ENCODE data around the gene STXBP1.

DNA sequence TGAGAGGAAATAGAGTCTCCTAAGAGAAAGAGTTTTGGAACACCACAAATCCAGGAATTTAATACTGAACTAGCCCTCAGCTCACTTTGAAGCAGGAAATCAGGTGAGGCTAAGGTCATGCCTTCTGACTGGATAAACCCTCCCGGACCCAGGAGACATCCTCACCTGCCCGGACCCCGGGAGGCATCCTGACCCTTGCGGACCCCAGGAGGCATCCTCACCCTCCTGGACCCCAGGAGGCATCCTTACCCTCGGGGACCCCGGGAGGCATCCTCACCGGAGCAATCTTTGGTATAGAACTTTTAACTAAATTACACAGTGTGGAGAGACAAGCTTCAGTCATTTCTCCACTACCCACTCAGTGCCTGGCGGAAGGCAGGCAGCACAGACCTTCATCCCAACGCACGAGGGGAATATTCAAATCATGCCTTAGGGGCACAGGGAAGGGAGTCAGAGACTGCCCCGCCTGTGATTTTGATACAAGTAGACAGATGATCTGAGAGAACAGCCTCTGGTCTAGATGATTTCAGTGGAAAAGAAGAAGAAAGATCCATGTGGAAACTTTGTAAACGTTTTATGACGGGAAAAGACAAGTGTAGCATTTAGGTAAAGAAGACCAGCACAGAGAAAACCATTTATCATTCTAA is 21.3 kb downstream of the STXBP1 start:
- TF ChIP-seq, protein P1, sequence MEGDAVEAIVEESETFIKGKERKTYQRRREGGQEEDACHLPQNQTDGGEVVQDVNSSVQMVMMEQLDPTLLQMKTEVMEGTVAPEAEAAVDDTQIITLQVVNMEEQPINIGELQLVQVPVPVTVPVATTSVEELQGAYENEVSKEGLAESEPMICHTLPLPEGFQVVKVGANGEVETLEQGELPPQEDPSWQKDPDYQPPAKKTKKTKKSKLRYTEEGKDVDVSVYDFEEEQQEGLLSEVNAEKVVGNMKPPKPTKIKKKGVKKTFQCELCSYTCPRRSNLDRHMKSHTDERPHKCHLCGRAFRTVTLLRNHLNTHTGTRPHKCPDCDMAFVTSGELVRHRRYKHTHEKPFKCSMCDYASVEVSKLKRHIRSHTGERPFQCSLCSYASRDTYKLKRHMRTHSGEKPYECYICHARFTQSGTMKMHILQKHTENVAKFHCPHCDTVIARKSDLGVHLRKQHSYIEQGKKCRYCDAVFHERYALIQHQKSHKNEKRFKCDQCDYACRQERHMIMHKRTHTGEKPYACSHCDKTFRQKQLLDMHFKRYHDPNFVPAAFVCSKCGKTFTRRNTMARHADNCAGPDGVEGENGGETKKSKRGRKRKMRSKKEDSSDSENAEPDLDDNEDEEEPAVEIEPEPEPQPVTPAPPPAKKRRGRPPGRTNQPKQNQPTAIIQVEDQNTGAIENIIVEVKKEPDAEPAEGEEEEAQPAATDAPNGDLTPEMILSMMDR (tag by site-specific recombination; IDR thresholded peaks at IDR 0.05) = no peak
- TF ChIP-seq, protein P2, sequence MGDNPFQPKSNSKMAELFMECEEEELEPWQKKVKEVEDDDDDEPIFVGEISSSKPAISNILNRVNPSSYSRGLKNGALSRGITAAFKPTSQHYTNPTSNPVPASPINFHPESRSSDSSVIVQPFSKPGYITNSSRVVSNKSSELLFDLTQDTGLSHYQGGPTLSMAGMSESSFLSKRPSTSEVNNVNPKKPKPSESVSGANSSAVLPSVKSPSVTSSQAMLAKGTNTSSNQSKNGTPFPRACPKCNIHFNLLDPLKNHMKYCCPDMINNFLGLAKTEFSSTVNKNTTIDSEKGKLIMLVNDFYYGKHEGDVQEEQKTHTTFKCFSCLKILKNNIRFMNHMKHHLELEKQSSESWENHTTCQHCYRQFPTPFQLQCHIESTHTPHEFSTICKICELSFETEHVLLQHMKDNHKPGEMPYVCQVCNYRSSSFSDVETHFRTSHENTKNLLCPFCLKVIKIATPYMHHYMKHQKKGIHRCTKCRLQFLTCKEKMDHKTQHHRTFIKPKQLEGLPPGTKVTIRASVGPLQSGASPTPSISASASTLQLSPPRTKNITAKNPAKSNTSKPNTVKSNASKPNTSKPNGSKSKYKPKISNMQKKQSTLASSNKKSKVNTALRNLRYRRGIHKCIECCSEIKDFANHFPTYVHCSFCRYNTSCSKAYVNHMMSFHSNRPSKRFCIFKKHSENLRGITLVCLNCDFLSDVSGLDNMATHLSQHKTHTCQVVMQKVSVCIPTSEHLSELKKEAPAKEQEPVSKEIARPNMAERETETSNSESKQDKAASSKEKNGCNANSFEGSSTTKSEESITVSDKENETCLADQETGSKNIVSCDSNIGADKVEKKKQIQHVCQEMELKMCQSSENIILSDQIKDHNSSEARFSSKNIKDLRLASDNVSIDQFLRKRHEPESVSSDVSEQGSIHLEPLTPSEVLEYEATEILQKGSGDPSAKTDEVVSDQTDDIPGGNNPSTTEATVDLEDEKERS (tag by site-specific recombination; IDR thresholded peaks at IDR 0.05) = no peak
- TF ChIP-seq ZNF146 (tag by site-specific recombination; IDR thresholded peaks at IDR 0.05) = no peak
- TF ChIP-seq ZNF785 (tag by site-specific recombination; IDR thresholded peaks at IDR 0.05) = no peak
- TF ChIP-seq, protein P3, sequence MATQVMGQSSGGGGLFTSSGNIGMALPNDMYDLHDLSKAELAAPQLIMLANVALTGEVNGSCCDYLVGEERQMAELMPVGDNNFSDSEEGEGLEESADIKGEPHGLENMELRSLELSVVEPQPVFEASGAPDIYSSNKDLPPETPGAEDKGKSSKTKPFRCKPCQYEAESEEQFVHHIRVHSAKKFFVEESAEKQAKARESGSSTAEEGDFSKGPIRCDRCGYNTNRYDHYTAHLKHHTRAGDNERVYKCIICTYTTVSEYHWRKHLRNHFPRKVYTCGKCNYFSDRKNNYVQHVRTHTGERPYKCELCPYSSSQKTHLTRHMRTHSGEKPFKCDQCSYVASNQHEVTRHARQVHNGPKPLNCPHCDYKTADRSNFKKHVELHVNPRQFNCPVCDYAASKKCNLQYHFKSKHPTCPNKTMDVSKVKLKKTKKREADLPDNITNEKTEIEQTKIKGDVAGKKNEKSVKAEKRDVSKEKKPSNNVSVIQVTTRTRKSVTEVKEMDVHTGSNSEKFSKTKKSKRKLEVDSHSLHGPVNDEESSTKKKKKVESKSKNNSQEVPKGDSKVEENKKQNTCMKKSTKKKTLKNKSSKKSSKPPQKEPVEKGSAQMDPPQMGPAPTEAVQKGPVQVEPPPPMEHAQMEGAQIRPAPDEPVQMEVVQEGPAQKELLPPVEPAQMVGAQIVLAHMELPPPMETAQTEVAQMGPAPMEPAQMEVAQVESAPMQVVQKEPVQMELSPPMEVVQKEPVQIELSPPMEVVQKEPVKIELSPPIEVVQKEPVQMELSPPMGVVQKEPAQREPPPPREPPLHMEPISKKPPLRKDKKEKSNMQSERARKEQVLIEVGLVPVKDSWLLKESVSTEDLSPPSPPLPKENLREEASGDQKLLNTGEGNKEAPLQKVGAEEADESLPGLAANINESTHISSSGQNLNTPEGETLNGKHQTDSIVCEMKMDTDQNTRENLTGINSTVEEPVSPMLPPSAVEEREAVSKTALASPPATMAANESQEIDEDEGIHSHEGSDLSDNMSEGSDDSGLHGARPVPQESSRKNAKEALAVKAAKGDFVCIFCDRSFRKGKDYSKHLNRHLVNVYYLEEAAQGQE (tag by site-specific recombination; IDR thresholded peaks at IDR 0.05) = no peak
- no peak for TF ChIP-seq SETDB1 (IDR thresholded peaks at IDR 0.05; ENCODE audit: insufficient read length, low read length)
- TF ChIP-seq, protein P4, sequence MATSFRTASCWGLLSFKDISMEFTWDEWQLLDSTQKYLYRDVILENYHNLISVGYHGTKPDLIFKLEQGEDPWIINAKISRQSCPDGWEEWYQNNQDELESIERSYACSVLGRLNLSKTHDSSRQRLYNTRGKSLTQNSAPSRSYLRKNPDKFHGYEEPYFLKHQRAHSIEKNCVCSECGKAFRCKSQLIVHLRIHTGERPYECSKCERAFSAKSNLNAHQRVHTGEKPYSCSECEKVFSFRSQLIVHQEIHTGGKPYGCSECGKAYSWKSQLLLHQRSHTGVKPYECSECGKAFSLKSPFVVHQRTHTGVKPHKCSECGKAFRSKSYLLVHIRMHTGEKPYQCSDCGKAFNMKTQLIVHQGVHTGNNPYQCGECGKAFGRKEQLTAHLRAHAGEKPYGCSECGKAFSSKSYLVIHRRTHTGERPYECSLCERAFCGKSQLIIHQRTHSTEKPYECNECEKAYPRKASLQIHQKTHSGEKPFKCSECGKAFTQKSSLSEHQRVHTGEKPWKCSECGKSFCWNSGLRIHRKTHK (tag by site-specific recombination; IDR thresholded peaks at IDR 0.05) = no peak

Data from HEK293 (cell line).